ENCODE measurements around the gene PRRT3. TPM values are rescaled to one million over a fixed set of nuclear protein-coding genes. Genes with fewer than 3 reads are reported as not detected.

The PRRT3 gene
- total and polyA plus RNA-seq, 2 of the 13 experiments (the other 11 are each of a cell fraction or from before 2014, with no cell fraction given): 0.22 to 0.44 TPM

- TF ChIP-seq ZNF891 (CRISPR knock-in tag; IDR thresholded peaks at IDR 0.05) (peak; percentile 60; the same call in 1 of the 2 replicates), PATZ1 (CRISPR knock-in tag; IDR thresholded peaks at IDR 0.05) (peak; percentile 89), FOSL2 (CRISPR knock-in tag; IDR thresholded peaks at IDR 0.05) (peak; percentile 24; the same call in 1 of the 2 replicates), REXO4 (CRISPR knock-in tag; IDR thresholded peaks at IDR 0.05; ENCODE audit: borderline replicate concordance) (no peak), MTA1 (CRISPR knock-in tag; IDR thresholded peaks at IDR 0.05; ENCODE audit: borderline replicate concordance) (0 out of 2 replicates have a peak, but pooled peaks have one; percentile 41), ETV6 (CRISPR knock-in tag; conservative IDR thresholded peaks at IDR 0.05) (no peak), ZNF362 (CRISPR knock-in tag; IDR thresholded peaks at IDR 0.05; ENCODE audit: borderline replicate concordance) (no peak; the same call in 1 of the 2 replicates), NFRKB (IDR thresholded peaks at IDR 0.05) (no peak), RARA (CRISPR knock-in tag; IDR thresholded peaks at IDR 0.05) (peak; percentile 58), ZNF3 (CRISPR knock-in tag; IDR thresholded peaks at IDR 0.05) (0 out of 2 replicates have a peak, but pooled peaks have one; percentile 39), ZNF687 (CRISPR knock-in tag; IDR thresholded peaks at IDR 0.05) (peak; percentile 44), ZBTB3 (CRISPR knock-in tag; IDR thresholded peaks at IDR 0.05; ENCODE audit: borderline replicate concordance, low read depth) (no peak), HIVEP1 (CRISPR knock-in tag; IDR thresholded peaks at IDR 0.05) (0 out of 2 replicates have a peak, but pooled peaks have one; percentile 25), ZNF501 (CRISPR knock-in tag; IDR thresholded peaks at IDR 0.05) (peak; percentile 54; the same call in 1 of the 2 replicates), TEAD3 (CRISPR knock-in tag; optimal IDR thresholded peaks at IDR 0.05; ENCODE audit: borderline replicate concordance) (peak; percentile 35), ZNF747 (CRISPR knock-in tag; IDR thresholded peaks at IDR 0.05; ENCODE audit: borderline replicate concordance) (no peak), GZF1 (CRISPR knock-in tag; IDR thresholded peaks at IDR 0.05) (no peak), SAP130 (CRISPR knock-in tag; IDR thresholded peaks at IDR 0.05; ENCODE audit: low read depth) (peak; percentile 23; the same call in 1 of the 2 replicates)
- TF ChIP-seq, protein P1, sequence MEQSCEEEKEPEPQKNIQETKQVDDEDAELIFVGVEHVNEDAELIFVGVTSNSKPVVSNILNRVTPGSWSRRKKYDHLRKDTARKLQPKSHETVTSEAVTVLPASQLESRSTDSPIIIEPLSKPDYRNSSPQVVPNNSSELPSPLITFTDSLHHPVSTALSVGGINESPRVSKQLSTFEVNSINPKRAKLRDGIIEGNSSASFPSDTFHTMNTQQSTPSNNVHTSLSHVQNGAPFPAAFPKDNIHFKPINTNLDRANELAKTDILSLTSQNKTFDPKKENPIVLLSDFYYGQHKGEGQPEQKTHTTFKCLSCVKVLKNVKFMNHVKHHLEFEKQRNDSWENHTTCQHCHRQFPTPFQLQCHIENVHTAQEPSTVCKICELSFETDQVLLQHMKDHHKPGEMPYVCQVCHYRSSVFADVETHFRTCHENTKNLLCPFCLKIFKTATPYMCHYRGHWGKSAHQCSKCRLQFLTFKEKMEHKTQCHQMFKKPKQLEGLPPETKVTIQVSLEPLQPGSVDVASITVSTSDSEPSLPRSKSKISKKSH (CRISPR knock-in tag; IDR thresholded peaks at IDR 0.05; ENCODE audit: borderline replicate concordance): 0 out of 2 replicates have a peak, but pooled peaks have one; percentile 51
Measured at GRCh38 chr3:9898467-9899241, 53.6 kb downstream of the PRRT3 start (continued).

Data from HepG2 (cell line).